ENCODE data around the gene VDAC1. TPM values are rescaled to one million over a fixed set of nuclear protein-coding genes. Genes with fewer than 3 reads are reported as not detected.
A peak's percentile ranks its signal among the peaks of the same experiment; 100 is the strongest.

Gene VDAC1
- total and polyA plus RNA-seq, 2 of the 8 experiments (the other 6 are each of a cell fraction or from before 2014, with no cell fraction given): 111 to 301 TPM

- H3K4ac ChIP-seq (replicated peaks; ENCODE audit: insufficient read length, low read depth, low read length): no peak overlapping the region
- no peaks in the 10 kb centered on the region; a peak in 1 of 7 replicates for H3K4me1 ChIP-seq (replicated peaks in 1 of 4; ENCODE audit: control insufficient read depth in 3 of 4, insufficient read depth in 4 of 4, low read length in 3 of 4)
- no peaks in the 10 kb centered on the region for H3K23me2 ChIP-seq (ENCODE audit: low read depth, low read length)
- no peaks in the 10 kb centered on the region for H3K27me3 ChIP-seq (replicated peaks in 1 of 4; ENCODE audit: control insufficient read depth in 3 of 4, extremely low read depth in 1 of 4, insufficient read depth in 3 of 4, low read length in 3 of 4)
- H3K27ac ChIP-seq (ENCODE audit: low read depth, low read length): no peak overlapping the region
- no peak overlapping the region for H2BK5ac ChIP-seq (ENCODE audit: low read depth, low read length)
- no peak overlapping the region for H3K18ac ChIP-seq (ENCODE audit: extremely low read depth, low read length)
- H2BK15ac ChIP-seq (ENCODE audit: low read length): no peak overlapping the region
- H3K79me1 ChIP-seq (ENCODE audit: low read depth, low read length): no peaks in the 10 kb centered on the region
- no peak overlapping the region for H3K14ac ChIP-seq (ENCODE audit: insufficient read length)
- peaks cover 0 to 4% of the 10 kb centered on the region in 2 experiments for H4K20me1 ChIP-seq (replicated peaks in 1 of 2; ENCODE audit: control insufficient read depth in 1 of 2, insufficient read depth in 2 of 2, low read length in 2 of 2)
- no peak overlapping the region for H4K8ac ChIP-seq (ENCODE audit: extremely low read depth, insufficient read depth, low read length)
- ChIA-PET CTCF (ENCODE audit: partially characterized antibody) (interaction anchor here (0.7 to 1.4 kb wide), 7 partner anchors 9 to 532 kb away, joined by 3 to 12 read pairs (median 3); no protein-coding TSS in a partner anchor), POLR2A (ENCODE audit: partially characterized antibody) (interaction anchor here (0.9 to 1.7 kb wide), 3 partner anchors 9 to 51 kb away, joined by 4 to 6 read pairs (median 4); partner anchors contain the start of gene VDAC1)
- H3K4me2 ChIP-seq (ENCODE audit: insufficient read depth in 1 of 2, low read depth in 2 of 2, low read length in 2 of 2): no peak overlapping the region
- H2BK20ac ChIP-seq (ENCODE audit: low read length): no peak overlapping the region
- DNase-seq (ENCODE audit: low read depth in 1 of 2, low spot score in 2 of 2) (peak in 1 of 2 experiments; percentile 33), FAIRE-seq (no peak)
- H2AK5ac ChIP-seq (ENCODE audit: low read depth, low read length): no peak overlapping the region
- no peak overlapping the region for H3K9ac ChIP-seq (replicated peaks in 1 of 4; ENCODE audit: extremely low read depth in 1 of 4, low read depth in 3 of 4, low read length in 3 of 4)
- H2BK120ac ChIP-seq (replicated peaks; ENCODE audit: low read depth, low read length): no peak overlapping the region
- WGBS, 2 experiments (ENCODE audit: extremely low coverage in 1 of 2, insufficient coverage in 1 of 2, insufficient read length in 1 of 2, insufficient replicate concordance in 2 of 2, low coverage in 1 of 2, low lambda C conversion rate in 2 of 2, missing lambda C conversion rate in 1 of 2): 90% methylated on average over 10 of the region's 10 CpGs; no CpG with 5 or more reads in 1 of the 2 experiments
- H3K4me3 ChIP-seq (ENCODE audit: extremely low read depth in 1 of 4, insufficient read depth in 2 of 4, low read depth in 3 of 4, low read length in 4 of 4): no peak overlapping the region
- H3K23ac ChIP-seq (ENCODE audit: insufficient read length): no peak overlapping the region
- no peak overlapping the region for H3K56ac ChIP-seq (replicated peaks; ENCODE audit: insufficient read length, low read depth, low read length)
- no peaks in the 10 kb centered on the region for H3K9me3 ChIP-seq (ENCODE audit: insufficient read depth in 2 of 2, low read depth in 1 of 2, low read length in 1 of 2)
- H3K79me2 ChIP-seq (ENCODE audit: control insufficient read depth in 1 of 2, insufficient read depth in 2 of 2, low read length in 2 of 2): no peaks in the 10 kb centered on the region
- TF ChIP-seq GABPA (IDR thresholded peaks at IDR 0.05; ENCODE audit: borderline replicate concordance, insufficient read depth, low read length) (no peak), EP300 (IDR thresholded peaks at IDR 0.05; ENCODE audit: borderline replicate concordance in 1 of 2, low read depth in 2 of 2, low read length in 2 of 2) (no peak), RXRA (IDR thresholded peaks at IDR 0.05; ENCODE audit: insufficient read depth, low read depth, low read length) (no peak), SAP30 (IDR thresholded peaks at IDR 0.05; ENCODE audit: insufficient read depth, insufficient replicate concordance, low read length) (no peak), SP1 (IDR thresholded peaks at IDR 0.05; ENCODE audit: low read depth, low read length) (no peak), TAF7 (optimal IDR thresholded peaks at IDR 0.05; ENCODE audit: borderline replicate concordance, low read depth, low read length) (no peak), NRF1 (IDR thresholded peaks at IDR 0.05; ENCODE audit: low read depth, low read length) (no peak), KDM4A (IDR thresholded peaks at IDR 0.05; ENCODE audit: low read depth, low read length, severe bottlenecking) (no peak), JUN (IDR thresholded peaks at IDR 0.05; ENCODE audit: low read depth, low read length) (no peak), BRCA1 (IDR thresholded peaks at IDR 0.05; ENCODE audit: low read depth, low read length) (no peak), SIRT6 (IDR thresholded peaks at IDR 0.05; ENCODE audit: low read length) (no peak)
- H4K5ac ChIP-seq (ENCODE audit: insufficient read length, low read depth, low read length): no peak overlapping the region
- no peak overlapping the region for H2AFZ ChIP-seq (ENCODE audit: low read length)
- peaks cover 0 to 21% (median 6%) of the 10 kb centered on the region in 4 experiments; a peak in 6 of 8 replicates for H3K36me3 ChIP-seq (ENCODE audit: control insufficient read depth in 2 of 4, insufficient read depth in 4 of 4, low read length in 3 of 4)
- no peak overlapping the region for H4K91ac ChIP-seq (replicated peaks; ENCODE audit: insufficient read length, low read length)
- no peak overlapping the region for H2BK12ac ChIP-seq (ENCODE audit: low read depth, low read length)
Measured at GRCh38 chr5:133953568-133954145, 51.1 kb downstream of the VDAC1 start.

Data from H1 (cell line).